PC-9 (cell line): Measurements from ENCODE around the gene KRTAP10-9. TPM values are rescaled to one million over a fixed set of nuclear protein-coding genes. Genes with fewer than 3 reads are reported as not detected.
"Not testable (repeated sequence)": the region's sequence is repeated elsewhere in the genome, so short reads cannot be mapped to it uniquely, and the experiment has no call there.

Experiments used
- BruUV-seq: library from RNA; stranded (reverse); fragments of 400-500 nt; replicated peaks from 2 replicates; lab custom pipeline; 2021; lab: Mats Ljungman, UMichigan
- CTCF ChIA-PET: fragments of 300-600 bp; sonication (Branson Sonifier 250); formaldehyde crosslinking; loops from one replicate; lab custom pipeline; 2022; ENCODE audit warnings: antibody characterized with exemption; lab: Charles Lee
- POLR2A ChIA-PET: fragments of 300-600 bp; sonication (Branson Sonifier 250); formaldehyde crosslinking; loops from one replicate; lab custom pipeline; 2022; ENCODE audit warnings: antibody characterized with exemption; ENCODE audit not compliant: unreplicated experiment; lab: Charles Lee
- DNase-seq, 2 experiments: peaks; one replicate each; pipeline versions ENCODE4 v3.0.0 to v3.0.0-alpha.2; 2015 to 2022; ENCODE audit warnings: mixed read lengths in 1 of 2
- H2AFZ ChIP-seq: fragments of 200-600 bp; sonication (generic); 2 replicates; pipeline ENCODE4 v1.8.1; 2017; ENCODE audit warnings: antibody characterized with exemption
- H3F3A ChIP-seq: fragments of 200-600 bp; sonication (generic); 2 replicates; pipeline ENCODE4 v1.8.1; 2017; ENCODE audit warnings: antibody characterized with exemption, mild to moderate bottlenecking, low read depth; ENCODE audit not compliant: insufficient read depth
- H3K27ac ChIP-seq: fragments of 200-600 bp; sonication (generic); 2 replicates; pipeline ENCODE4 v1.6.1; 2016; ENCODE audit warnings: mixed run types
- H3K27me3 ChIP-seq: fragments of 200-600 bp; sonication (generic); 2 replicates; pipeline ENCODE4 v1.6.1; 2016; ENCODE audit warnings: low read depth, mixed run types; ENCODE audit not compliant: insufficient read depth
- H3K36me3 ChIP-seq: fragments of 200-600 bp; sonication (generic); 2 replicates; pipeline ENCODE4 v1.6.1; 2016; ENCODE audit warnings: low read depth, mixed run types
- H3K4me1 ChIP-seq: fragments of 200-600 bp; sonication (generic); replicated peaks from 2 replicates; pipeline ENCODE4 v1.6.1; 2016; ENCODE audit warnings: mixed run types; ENCODE audit not compliant: insufficient read depth
- H3K4me2 ChIP-seq: fragments of 200-600 bp; sonication (generic); 2 replicates; pipeline ENCODE4 v1.6.1; 2017; ENCODE audit warnings: mixed run types
- H3K4me3 ChIP-seq: fragments of 200-600 bp; sonication (generic); 2 replicates; pipeline ENCODE4 v1.6.1; 2016; ENCODE audit warnings: mixed run types
- H3K79me2 ChIP-seq: fragments of 200-600 bp; sonication (generic); 2 replicates; pipeline ENCODE4 v1.6.1; 2017; ENCODE audit warnings: low read depth, mixed run types
- H3K9me2 ChIP-seq: fragments of 200-600 bp; sonication (generic); 2 replicates; pipeline ENCODE4 v1.8.1; 2017; ENCODE audit warnings: mild to moderate bottlenecking; ENCODE audit not compliant: insufficient read depth
- H3K9me3 ChIP-seq: fragments of 200-600 bp; sonication (generic); 2 replicates; pipeline ENCODE4 v1.8.1; 2016; ENCODE audit warnings: low read depth; ENCODE audit not compliant: insufficient read depth
- H4K20me1 ChIP-seq: fragments of 200-600 bp; sonication (generic); 2 replicates; pipeline ENCODE4 v1.8.1; 2017; ENCODE audit not compliant: insufficient read depth
- CTCF ChIP-seq: fragments of 200-600 bp; sonication (generic); conservative IDR thresholded peaks from 2 replicates; pipeline ENCODE4 v1.6.1; 2017; ENCODE audit warnings: mixed run types, antibody characterized with exemption, mild to moderate bottlenecking, moderate library complexity
- EZH2 ChIP-seq: fragments of 200-600 bp; sonication (generic); IDR thresholded peaks from 2 replicates; pipeline ENCODE4 v1.8.0; 2017; ENCODE audit warnings: antibody characterized with exemption, low read depth
- intact Hi-C: fragments of 100-400 bp; cut with micrococcal nuclease; formaldehyde crosslinking; loops from one replicate; pipeline ENCODE4 v1.10.0; 2022; ENCODE audit not compliant: unreplicated experiment
- total RNA-seq: library from RNA; stranded (reverse); gene quantifications from 2 replicates; pipeline ENCODE4 v1.2.3, GENCODE V29; 2021

The KRTAP10-9 gene
- total RNA-seq, 1 experiment from 2014 or later, result not detected

- intact Hi-C loops, result no loop called here
- H3K79me2 ChIP-seq, result no peaks in the 10 kb centered on the region
- DNase-seq, result no peak
- no peak overlapping the region for H3K4me3 ChIP-seq
- no peaks in the 10 kb centered on the region for H3F3A ChIP-seq
- H4K20me1 ChIP-seq, result no peaks in the 10 kb centered on the region
- ChIA-PET CTCF (no interaction called here), POLR2A (no interaction called here)
- H3K27me3 ChIP-seq, result peaks cover 30% of the 10 kb centered on the region
- H2AFZ ChIP-seq, result no peak overlapping the region
- no peak for TF ChIP-seq CTCF
- no peak for TF ChIP-seq EZH2
- H3K4me2 ChIP-seq, result no peak overlapping the region
- BruUV-seq, result no TSS peak
- H3K36me3 ChIP-seq, result no peaks in the 10 kb centered on the region
- H3K4me1 ChIP-seq, result no peaks in the 10 kb centered on the region
- no peaks in the 10 kb centered on the region for H3K9me2 ChIP-seq
- no peak overlapping the region for H3K27ac ChIP-seq
- H3K9me3 ChIP-seq, result no peaks in the 10 kb centered on the region
Observed at GRCh38 chr21:44579833-44580144, 47.1 kb upstream of the KRTAP10-9 start.

- H3K4me2 ChIP-seq, H3K4me1 ChIP-seq, H3K79me2 ChIP-seq, H3F3A ChIP-seq, H3K27ac ChIP-seq, DNase-seq, H3K9me3 ChIP-seq, H4K20me1 ChIP-seq, H3K4me3 ChIP-seq, H3K9me2 ChIP-seq, H3K36me3 ChIP-seq, intact Hi-C loops, BruUV-seq, CTCF ChIA-PET, H2AFZ ChIP-seq: not testable (repeated sequence)
- POLR2A ChIA-PET, result interaction anchor here (0.7 kb wide), 1 partner anchor 1110 kb away, joined by 8 read pairs; no protein-coding TSS in a partner anchor
- H3K27me3 ChIP-seq, result peaks cover 29% of the 10 kb centered on the region
Observed at GRCh38 chr21:44580231-44580821, 46.6 kb upstream of the KRTAP10-9 start, which contains the start of gene KRTAP10-5. Gene KRTAP10-5, minus strand, starts transcription at chr21:44580604. Its CDS starts 26 bp downstream, at chr21:44580578.

GRCh38 chr21:44581158-44581557 is 45.7 kb upstream of the KRTAP10-9 start:
- Histone ChIP-seq H3K9me3 (no peaks in the 10 kb centered on the region), H3K36me3 (no peaks in the 10 kb centered on the region), H2AFZ (no peak overlapping the region), H3K4me2 (no peak overlapping the region), H3K9me2 (no peaks in the 10 kb centered on the region), H3K79me2 (no peaks in the 10 kb centered on the region), H3K4me1 (no peaks in the 10 kb centered on the region), H3K4me3 (no peak overlapping the region), H3K27me3 (peaks cover 25% of the 10 kb centered on the region), H3K27ac (no peak overlapping the region), H4K20me1 (no peaks in the 10 kb centered on the region), H3F3A (no peaks in the 10 kb centered on the region)
- intact Hi-C loops, result no loop called here
- DNase-seq, result no peak
- no TSS peak for BruUV-seq
- TF ChIP-seq EZH2, result no peak
- TF ChIP-seq CTCF, result no peak
- ChIA-PET POLR2A (no interaction called here), CTCF (no interaction called here)

- no peaks in the 10 kb centered on the region for H3K79me2 ChIP-seq
- no peaks in the 10 kb centered on the region for H3F3A ChIP-seq
- no peak for DNase-seq
- CTCF ChIA-PET, result no interaction called here
- no peak overlapping the region for H3K27ac ChIP-seq
- no peak overlapping the region for H3K4me2 ChIP-seq
- POLR2A ChIA-PET, result no interaction called here
- BruUV-seq, result no TSS peak
- H3K36me3 ChIP-seq, result no peaks in the 10 kb centered on the region
- intact Hi-C loops, result no loop called here
- no peak overlapping the region for H3K4me3 ChIP-seq
- no peaks in the 10 kb centered on the region for H3K4me1 ChIP-seq
- H3K9me3 ChIP-seq, result no peaks in the 10 kb centered on the region
- TF ChIP-seq CTCF (no peak), EZH2 (no peak)
- no peaks in the 10 kb centered on the region for H3K9me2 ChIP-seq
- peaks cover 29% of the 10 kb centered on the region for H3K27me3 ChIP-seq
- no peaks in the 10 kb centered on the region for H4K20me1 ChIP-seq
- H2AFZ ChIP-seq, result no peak overlapping the region
Observed at GRCh38 chr21:44582055-44582454, 44.8 kb upstream of the KRTAP10-9 start.
